ENCODE results near the gene STAB2.

The STAB2 gene

GRCh38 chr12:103743788-103744187 is 156.7 kb downstream of the STAB2 start:
- Histone ChIP-seq H3K27me3 (ENCODE audit: control insufficient read depth, insufficient read depth, low read length) (no peaks in the 10 kb centered on the region), H3K27ac (ENCODE audit: low read depth, low read length) (no peak overlapping the region), H3K4me1 (ENCODE audit: control insufficient read depth, insufficient read depth, low read length) (no peaks in the 10 kb centered on the region), H3K36me3 (ENCODE audit: control insufficient read depth, insufficient read depth, low read length) (no peaks in the 10 kb centered on the region), H3K4me3 (ENCODE audit: low read length) (no peak overlapping the region), H3K9ac (ENCODE audit: low read length) (no peak overlapping the region)

GRCh38 chr12:103745962-103746361 is 158.9 kb downstream of the STAB2 start:
- no peaks in the 10 kb centered on the region for H3K4me1 ChIP-seq (ENCODE audit: control insufficient read depth, insufficient read depth, low read length)
- H3K4me3 ChIP-seq (ENCODE audit: low read length): no peak overlapping the region
- H3K9ac ChIP-seq (ENCODE audit: low read length): no peak overlapping the region
- H3K27ac ChIP-seq (ENCODE audit: low read depth, low read length): no peak overlapping the region
- H3K36me3 ChIP-seq (ENCODE audit: control insufficient read depth, insufficient read depth, low read length): no peaks in the 10 kb centered on the region
- no peaks in the 10 kb centered on the region for H3K27me3 ChIP-seq (ENCODE audit: control insufficient read depth, insufficient read depth, low read length)

- no peak overlapping the region for H3K4me3 ChIP-seq (ENCODE audit: low read length)
These were observed 160.9 kb downstream of the STAB2 start for GRCh38 chr12:103748002-103748401.

GRCh38 chr12:103748875-103749274 is 161.8 kb downstream of the STAB2 start:
- H3K9ac ChIP-seq (ENCODE audit: low read length): no peak overlapping the region
- no peak overlapping the region for H3K4me3 ChIP-seq (ENCODE audit: low read length)

More at GRCh38 chr12:103748002-103748401, 160.9 kb downstream of the STAB2 start:
- Histone ChIP-seq H3K36me3 (ENCODE audit: control insufficient read depth, insufficient read depth, low read length) (no peaks in the 10 kb centered on the region), H3K4me1 (ENCODE audit: control insufficient read depth, insufficient read depth, low read length) (no peaks in the 10 kb centered on the region), H3K9ac (ENCODE audit: low read length) (no peak overlapping the region), H3K27me3 (ENCODE audit: control insufficient read depth, insufficient read depth, low read length) (no peaks in the 10 kb centered on the region), H3K27ac (ENCODE audit: low read depth, low read length) (no peak overlapping the region)

GRCh38 chr12:103751171-103751570 is 164.1 kb downstream of the STAB2 start:
- no peaks in the 10 kb centered on the region for H3K4me1 ChIP-seq (ENCODE audit: control insufficient read depth, insufficient read depth, low read length)
- no peak overlapping the region for H3K9ac ChIP-seq (ENCODE audit: low read length)
- no peak overlapping the region for H3K4me3 ChIP-seq (ENCODE audit: low read length)
- H3K27ac ChIP-seq (ENCODE audit: low read depth, low read length): no peak overlapping the region
- H3K27me3 ChIP-seq (ENCODE audit: control insufficient read depth, insufficient read depth, low read length): no peaks in the 10 kb centered on the region
- H3K36me3 ChIP-seq (ENCODE audit: control insufficient read depth, insufficient read depth, low read length): no peaks in the 10 kb centered on the region

More at GRCh38 chr12:103748875-103749274, 161.8 kb downstream of the STAB2 start:
- H3K4me1 ChIP-seq (ENCODE audit: control insufficient read depth, insufficient read depth, low read length): no peaks in the 10 kb centered on the region
- H3K27ac ChIP-seq (ENCODE audit: low read depth, low read length): no peak overlapping the region
- H3K36me3 ChIP-seq (ENCODE audit: control insufficient read depth, insufficient read depth, low read length): no peaks in the 10 kb centered on the region
- no peaks in the 10 kb centered on the region for H3K27me3 ChIP-seq (ENCODE audit: control insufficient read depth, insufficient read depth, low read length)

GRCh38 chr12:103751600-103751999 is 164.5 kb downstream of the STAB2 start:
- H3K36me3 ChIP-seq (ENCODE audit: control insufficient read depth, insufficient read depth, low read length): no peaks in the 10 kb centered on the region
- H3K27ac ChIP-seq (ENCODE audit: low read depth, low read length): no peak overlapping the region
- no peak overlapping the region for H3K4me3 ChIP-seq (ENCODE audit: low read length)
- no peaks in the 10 kb centered on the region for H3K4me1 ChIP-seq (ENCODE audit: control insufficient read depth, insufficient read depth, low read length)
- H3K9ac ChIP-seq (ENCODE audit: low read length): no peak overlapping the region
- H3K27me3 ChIP-seq (ENCODE audit: control insufficient read depth, insufficient read depth, low read length): no peaks in the 10 kb centered on the region

GRCh38 chr12:103755425-103755824 is 168.4 kb downstream of the STAB2 start:
- Histone ChIP-seq H3K9ac (ENCODE audit: low read length) (no peak overlapping the region), H3K27me3 (ENCODE audit: control insufficient read depth, insufficient read depth, low read length) (no peaks in the 10 kb centered on the region), H3K4me3 (ENCODE audit: low read length) (no peak overlapping the region), H3K4me1 (ENCODE audit: control insufficient read depth, insufficient read depth, low read length) (no peaks in the 10 kb centered on the region), H3K27ac (ENCODE audit: low read depth, low read length) (no peak overlapping the region), H3K36me3 (ENCODE audit: control insufficient read depth, insufficient read depth, low read length) (peaks cover 1% of the 10 kb centered on the region)

GRCh38 chr12:103756443-103756842 is 169.4 kb downstream of the STAB2 start:
- Histone ChIP-seq H3K36me3 (ENCODE audit: control insufficient read depth, insufficient read depth, low read length) (peaks cover 2% of the 10 kb centered on the region), H3K27ac (ENCODE audit: low read depth, low read length) (no peak overlapping the region), H3K9ac (ENCODE audit: low read length) (no peak overlapping the region), H3K4me1 (ENCODE audit: control insufficient read depth, insufficient read depth, low read length) (no peaks in the 10 kb centered on the region), H3K4me3 (ENCODE audit: low read length) (no peak overlapping the region), H3K27me3 (ENCODE audit: control insufficient read depth, insufficient read depth, low read length) (no peaks in the 10 kb centered on the region)

GRCh38 chr12:103757248-103757647 is 170.2 kb downstream of the STAB2 start:
- H3K4me3 ChIP-seq (ENCODE audit: low read length): no peak overlapping the region
- no peak overlapping the region for H3K27ac ChIP-seq (ENCODE audit: low read depth, low read length)
- no peaks in the 10 kb centered on the region for H3K27me3 ChIP-seq (ENCODE audit: control insufficient read depth, insufficient read depth, low read length)
- H3K9ac ChIP-seq (ENCODE audit: low read length): no peak overlapping the region
- peaks cover 2% of the 10 kb centered on the region for H3K36me3 ChIP-seq (ENCODE audit: control insufficient read depth, insufficient read depth, low read length)
- H3K4me1 ChIP-seq (ENCODE audit: control insufficient read depth, insufficient read depth, low read length): no peaks in the 10 kb centered on the region

GRCh38 chr12:103758310-103759089 is 171.4 kb downstream of the STAB2 start:
- Histone ChIP-seq H3K9ac (ENCODE audit: low read length) (no peak overlapping the region), H3K4me3 (ENCODE audit: low read length) (no peak overlapping the region), H3K27me3 (ENCODE audit: control insufficient read depth, insufficient read depth, low read length) (no peaks in the 10 kb centered on the region), H3K4me1 (ENCODE audit: control insufficient read depth, insufficient read depth, low read length) (no peaks in the 10 kb centered on the region), H3K36me3 (ENCODE audit: control insufficient read depth, insufficient read depth, low read length) (peaks cover 14% of the 10 kb centered on the region), H3K27ac (ENCODE audit: low read depth, low read length) (no peak overlapping the region)

- Histone ChIP-seq H3K4me1 (ENCODE audit: control insufficient read depth, insufficient read depth, low read length) (no peaks in the 10 kb centered on the region), H3K4me3 (ENCODE audit: low read length) (no peak overlapping the region), H3K27me3 (ENCODE audit: control insufficient read depth, insufficient read depth, low read length) (no peaks in the 10 kb centered on the region), H3K27ac (ENCODE audit: low read depth, low read length) (no peak overlapping the region), H3K9ac (ENCODE audit: low read length) (no peak overlapping the region), H3K36me3 (ENCODE audit: control insufficient read depth, insufficient read depth, low read length) (peaks cover 22% of the 10 kb centered on the region)
These were observed 175.4 kb downstream of the STAB2 start for GRCh38 chr12:103762473-103762872.

GRCh38 chr12:103765322-103765721 is 178.2 kb downstream of the STAB2 start:
- Histone ChIP-seq H3K4me3 (ENCODE audit: low read length) (no peak overlapping the region), H3K36me3 (ENCODE audit: control insufficient read depth, insufficient read depth, low read length) (peaks cover 28% of the 10 kb centered on the region), H3K27me3 (ENCODE audit: control insufficient read depth, insufficient read depth, low read length) (no peaks in the 10 kb centered on the region), H3K4me1 (ENCODE audit: control insufficient read depth, insufficient read depth, low read length) (no peaks in the 10 kb centered on the region), H3K27ac (ENCODE audit: low read depth, low read length) (no peak overlapping the region), H3K9ac (ENCODE audit: low read length) (no peak overlapping the region)

GRCh38 chr12:103766028-103766427 is 179.0 kb downstream of the STAB2 start:
- Histone ChIP-seq H3K4me1 (ENCODE audit: control insufficient read depth, insufficient read depth, low read length) (no peaks in the 10 kb centered on the region), H3K27me3 (ENCODE audit: control insufficient read depth, insufficient read depth, low read length) (no peaks in the 10 kb centered on the region), H3K4me3 (ENCODE audit: low read length) (no peak overlapping the region), H3K9ac (ENCODE audit: low read length) (no peak overlapping the region), H3K36me3 (ENCODE audit: control insufficient read depth, insufficient read depth, low read length) (peaks cover 27% of the 10 kb centered on the region), H3K27ac (ENCODE audit: low read depth, low read length) (no peak overlapping the region)

All from rectal smooth muscle tissue (tissue), 1 donor.